B cell (primary cell): ENCODE results near the gene ZSWIM4.

Source experiments
- CTCF ChIP-seq: fragments of 200-600 bp; IDR thresholded peaks from one replicate; pipeline ENCODE4 v1.8.0; 2022; ENCODE audit warnings: antibody characterized with exemption, mild to moderate bottlenecking
- EZH2 ChIP-seq: IDR thresholded peaks from 2 replicates; pipeline ENCODE4 v1.6.1; 2012; ENCODE audit warnings: borderline replicate concordance, low read depth, mild to moderate bottlenecking, moderate library complexity, low read length; ENCODE audit not compliant: insufficient read depth, poor library complexity, severe bottlenecking

- no peak for TF ChIP-seq CTCF
- no peak for TF ChIP-seq EZH2
Observed at GRCh38 chr19:13770013-13770635, 25.1 kb upstream of the ZSWIM4 start.
